ENCODE data around the gene SLC35F3.
"Not testable (repeated sequence)": the region's sequence is repeated elsewhere in the genome, so short reads cannot be mapped to it uniquely, and the experiment has no call there.

SLC35F3 gene

DNA sequence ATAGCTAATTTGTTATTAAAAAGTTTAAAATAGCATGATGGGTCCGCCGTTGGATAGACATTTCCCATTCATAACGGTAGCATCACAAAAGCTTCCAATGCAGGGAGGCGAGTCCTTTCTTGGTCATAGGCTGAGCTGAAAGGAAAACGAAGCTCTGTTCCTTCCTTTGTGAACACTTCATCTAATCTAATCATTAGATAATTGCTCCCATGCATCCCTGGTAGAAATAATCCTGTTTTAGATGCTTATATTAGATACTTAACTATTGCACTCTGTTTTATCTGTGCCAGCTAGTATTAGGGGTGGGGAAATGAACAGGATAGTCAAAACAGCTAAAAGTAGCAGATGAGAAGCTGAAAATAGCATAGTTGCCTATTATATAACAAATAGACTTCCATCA lies 215.0 kb downstream of the SLC35F3 start:
- Histone ChIP-seq H3K36me3 (no peaks in the 10 kb centered on the region), H3K4me1 (peaks cover 0 to 5% (median 2%) of the 10 kb centered on the region in 4 donors), H3K27ac (no peak overlapping the region), H3K9me3 (no peaks in the 10 kb centered on the region), H3K27me3 (peaks cover 0 to 4% of the 10 kb centered on the region in 2 donors), H3K4me3 (no peak overlapping the region)
- DNase-seq = no peak
- TF ChIP-seq, protein P1, sequence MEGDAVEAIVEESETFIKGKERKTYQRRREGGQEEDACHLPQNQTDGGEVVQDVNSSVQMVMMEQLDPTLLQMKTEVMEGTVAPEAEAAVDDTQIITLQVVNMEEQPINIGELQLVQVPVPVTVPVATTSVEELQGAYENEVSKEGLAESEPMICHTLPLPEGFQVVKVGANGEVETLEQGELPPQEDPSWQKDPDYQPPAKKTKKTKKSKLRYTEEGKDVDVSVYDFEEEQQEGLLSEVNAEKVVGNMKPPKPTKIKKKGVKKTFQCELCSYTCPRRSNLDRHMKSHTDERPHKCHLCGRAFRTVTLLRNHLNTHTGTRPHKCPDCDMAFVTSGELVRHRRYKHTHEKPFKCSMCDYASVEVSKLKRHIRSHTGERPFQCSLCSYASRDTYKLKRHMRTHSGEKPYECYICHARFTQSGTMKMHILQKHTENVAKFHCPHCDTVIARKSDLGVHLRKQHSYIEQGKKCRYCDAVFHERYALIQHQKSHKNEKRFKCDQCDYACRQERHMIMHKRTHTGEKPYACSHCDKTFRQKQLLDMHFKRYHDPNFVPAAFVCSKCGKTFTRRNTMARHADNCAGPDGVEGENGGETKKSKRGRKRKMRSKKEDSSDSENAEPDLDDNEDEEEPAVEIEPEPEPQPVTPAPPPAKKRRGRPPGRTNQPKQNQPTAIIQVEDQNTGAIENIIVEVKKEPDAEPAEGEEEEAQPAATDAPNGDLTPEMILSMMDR (IDR thresholded peaks at IDR 0.05) = no peak
- intact Hi-C loops (cut with DNase I; ENCODE audit: low total_unique reads) = loop anchor here (10.0 kb wide), 1 partner anchor 205 kb away; no protein-coding TSS in a partner anchor

DNA sequence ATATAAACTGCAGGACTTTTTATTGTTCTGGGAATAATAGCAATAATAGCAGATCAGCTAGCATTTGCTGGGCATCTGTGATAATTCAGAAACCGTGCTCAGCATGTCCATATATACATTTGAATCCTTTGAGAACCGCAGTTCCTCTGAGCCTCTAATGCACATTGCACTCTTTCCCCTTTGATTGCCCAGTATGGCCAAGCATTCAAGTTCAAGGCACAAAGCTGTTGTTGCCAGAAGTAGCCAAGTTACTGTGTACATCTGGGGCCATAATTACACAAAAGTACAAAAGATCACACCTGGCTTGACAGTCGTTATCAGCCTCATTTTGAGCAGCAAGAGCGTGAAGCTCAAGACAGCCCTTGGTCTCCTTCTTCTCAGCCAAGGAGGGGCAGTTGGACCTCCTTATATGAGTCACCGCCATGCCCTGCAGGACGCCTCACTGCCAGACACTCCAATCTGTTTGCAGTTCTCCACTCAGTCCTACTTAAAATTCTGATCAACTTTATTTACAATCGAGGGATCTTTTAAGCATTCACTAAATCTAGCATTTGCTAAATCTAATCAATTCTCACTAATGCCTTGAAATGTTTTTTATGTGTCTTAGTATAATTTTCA lies 216.0 kb downstream of the SLC35F3 start:
- TF ChIP-seq, protein P1 (IDR thresholded peaks at IDR 0.05) = no peak
- no peak overlapping the region for H3K27ac ChIP-seq
- no peaks in the 10 kb centered on the region for H3K9me3 ChIP-seq
- H3K4me1 ChIP-seq = no peaks in the 10 kb centered on the region
- H3K36me3 ChIP-seq = no peaks in the 10 kb centered on the region
- intact Hi-C loops (cut with DNase I; ENCODE audit: low total_unique reads) = no loop called here
- DNase-seq = no peak
- peaks cover 0 to 13% of the 10 kb centered on the region in 2 donors for H3K27me3 ChIP-seq
- no peak overlapping the region for H3K4me3 ChIP-seq

DNA sequence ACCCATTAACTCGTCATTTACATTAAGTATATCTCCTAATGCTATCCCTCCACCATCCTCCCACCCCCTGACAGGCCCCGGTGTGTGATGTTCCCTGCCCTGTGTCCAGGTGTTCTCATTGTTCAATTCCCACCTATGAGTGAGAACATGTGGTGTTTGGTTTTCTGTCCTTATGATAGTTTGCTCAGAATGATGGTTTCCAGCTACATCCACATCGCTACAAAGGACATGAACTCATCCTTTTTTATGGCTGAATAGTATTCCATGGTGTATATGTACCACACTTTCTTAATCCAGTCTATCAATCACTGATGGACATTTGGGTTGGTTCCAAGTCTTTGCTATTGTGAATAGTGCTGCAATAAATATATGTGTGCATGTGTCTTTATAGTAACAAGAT lies 217.2 kb downstream of the SLC35F3 start:
- DNase-seq; H3K4me3 ChIP-seq; H3K36me3 ChIP-seq; H3K4me1 ChIP-seq; H3K9me3 ChIP-seq; intact Hi-C loops (cut with DNase I; ENCODE audit: low total_unique reads); H3K27ac ChIP-seq: not testable (repeated sequence)
- H3K27me3 ChIP-seq = peaks cover 0 to 22% of the 10 kb centered on the region in 2 donors

DNA sequence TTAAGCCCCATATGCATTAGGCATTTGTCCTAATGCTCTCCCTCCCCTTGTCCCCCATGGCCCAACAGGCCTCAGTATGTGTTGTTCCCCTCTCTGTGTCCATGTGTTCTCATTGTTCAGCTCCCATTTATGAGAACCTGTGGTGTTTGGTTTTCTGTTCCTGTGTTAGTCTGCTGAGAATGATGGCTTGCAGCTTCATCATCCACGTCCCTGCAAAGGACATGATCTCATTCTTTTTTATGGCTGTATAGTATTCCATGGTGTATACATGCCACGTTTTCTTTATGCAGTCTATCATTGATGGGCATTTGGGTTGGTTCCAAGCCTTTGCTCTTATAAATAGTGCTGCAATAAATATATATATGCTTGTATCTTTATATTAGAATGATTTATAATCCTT lies 218.1 kb downstream of the SLC35F3 start:
- H3K27ac ChIP-seq; H3K36me3 ChIP-seq; DNase-seq; H3K4me3 ChIP-seq; intact Hi-C loops (cut with DNase I; ENCODE audit: low total_unique reads); H3K9me3 ChIP-seq; H3K4me1 ChIP-seq: not testable (repeated sequence)
- H3K27me3 ChIP-seq = peaks cover 0 to 24% of the 10 kb centered on the region in 2 donors

DNA sequence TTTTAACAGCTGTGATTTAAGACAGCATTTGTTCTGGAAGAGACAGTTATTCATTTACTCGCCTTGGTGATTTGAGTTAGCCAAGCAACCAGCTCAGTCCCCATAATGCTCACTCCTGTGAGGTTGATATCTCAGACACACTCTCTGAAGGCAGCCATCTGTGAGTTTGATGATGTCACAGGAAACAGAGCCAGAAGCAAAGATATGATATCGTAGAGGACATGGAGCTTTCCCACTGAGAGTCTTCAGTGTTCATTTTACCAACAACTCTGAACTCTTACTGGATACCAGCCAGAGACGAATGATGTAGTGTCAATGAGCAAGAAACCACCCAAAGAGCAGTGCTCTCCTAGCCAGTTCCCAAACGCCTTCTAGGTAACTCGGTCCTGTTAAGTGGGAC lies 219.4 kb downstream of the SLC35F3 start:
- TF ChIP-seq, protein P1 (IDR thresholded peaks at IDR 0.05) = no peak

DNA sequence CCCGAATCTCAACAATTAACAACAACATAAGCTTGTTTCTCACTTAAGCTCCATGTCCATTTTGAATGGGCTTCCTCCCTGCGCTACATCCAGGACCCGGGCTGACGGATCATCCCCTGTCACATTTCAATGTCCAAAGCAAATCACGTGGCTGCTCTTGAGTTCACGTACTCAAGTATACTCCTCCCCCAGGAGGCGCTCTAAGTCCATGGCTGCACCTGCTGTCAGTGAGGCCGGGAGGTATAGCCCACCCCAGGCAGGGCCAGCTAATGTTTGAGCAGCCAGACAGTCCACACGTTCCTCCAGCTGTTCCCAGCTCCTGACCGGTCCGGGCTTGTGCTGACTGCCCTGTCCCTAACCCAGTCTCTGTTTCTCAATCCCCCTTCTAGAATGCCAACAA lies 220.8 kb downstream of the SLC35F3 start:
- no peak for DNase-seq
- Histone ChIP-seq H3K36me3 (no peaks in the 10 kb centered on the region), H3K9me3 (no peaks in the 10 kb centered on the region), H3K4me1 (no peaks in the 10 kb centered on the region), H3K27ac (no peak overlapping the region), H3K4me3 (no peak overlapping the region), H3K27me3 (peaks cover 0 to 24% of the 10 kb centered on the region in 2 donors)
- TF ChIP-seq, protein P1 (IDR thresholded peaks at IDR 0.05) = no peak
- intact Hi-C loops (cut with DNase I; ENCODE audit: low total_unique reads) = no loop called here

More for the DNA sequence above, 219.4 kb downstream of the SLC35F3 start:
- no peak overlapping the region for H3K27ac ChIP-seq
- H3K4me1 ChIP-seq = no peaks in the 10 kb centered on the region
- H3K4me3 ChIP-seq = no peak overlapping the region
- H3K36me3 ChIP-seq = no peaks in the 10 kb centered on the region
- peaks cover 0 to 24% of the 10 kb centered on the region in 2 donors for H3K27me3 ChIP-seq
- H3K9me3 ChIP-seq = no peaks in the 10 kb centered on the region
- intact Hi-C loops (cut with DNase I; ENCODE audit: low total_unique reads) = no loop called here
- no peak for DNase-seq

DNA sequence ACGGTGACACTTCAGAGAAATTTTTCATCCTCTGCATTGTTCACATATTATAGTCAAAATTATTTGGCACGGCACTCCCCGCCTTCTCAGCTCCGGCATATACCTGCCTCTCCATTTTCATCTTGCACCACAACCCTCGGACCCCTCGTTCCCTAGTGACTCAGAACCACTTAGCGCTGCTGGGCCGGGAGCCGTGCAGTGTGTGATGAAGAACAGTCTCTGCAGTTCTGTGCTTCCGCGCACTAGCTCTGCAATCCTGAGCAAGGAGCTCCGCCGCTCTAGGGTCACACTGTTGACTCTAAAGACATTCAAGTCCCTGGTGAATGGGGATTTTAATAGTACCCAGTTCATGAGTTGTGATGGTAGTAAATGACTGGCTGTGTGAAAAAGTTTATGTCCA lies 221.2 kb downstream of the SLC35F3 start:
- TF ChIP-seq, protein P1 (IDR thresholded peaks at IDR 0.05) = no peak
- intact Hi-C loops (cut with DNase I; ENCODE audit: low total_unique reads) = no loop called here
- H3K9me3 ChIP-seq = no peaks in the 10 kb centered on the region

More for the DNA sequence above, 221.2 kb downstream of the SLC35F3 start:
- no peak for DNase-seq
- Histone ChIP-seq H3K27me3 (peaks cover 0 to 24% of the 10 kb centered on the region in 2 donors), H3K36me3 (no peaks in the 10 kb centered on the region), H3K27ac (no peak overlapping the region), H3K4me1 (no peaks in the 10 kb centered on the region), H3K4me3 (no peak overlapping the region)
